HepG2 (cell line): ENCODE results near the gene KLK11. TPM values are rescaled to one million over a fixed set of nuclear protein-coding genes. Genes with fewer than 3 reads are reported as not detected.
A peak's percentile ranks its signal among the peaks of the same experiment; 100 is the strongest.

Source experiments
- ATAC-seq: fragments of 200-7000 bp; cut with Tn5 transposase; 3 replicates; pipeline ENCODE4 v1.9.1; 2020; ENCODE audit warnings: mild to moderate bottlenecking, moderate library complexity
- BruUV-seq: library from RNA; stranded (reverse); fragments of 400-500 nt; replicated peaks from 2 replicates; lab custom pipeline; 2021; lab: Mats Ljungman, UMichigan
- CTCF ChIA-PET: fragments of 300-600 bp; formaldehyde crosslinking; extraction: SDS; loops from one replicate; lab custom pipeline; 2021; ENCODE audit warnings: low total read pairs, inconsistent platforms, low intra/inter-chr PET ratio; lab: Yijun Ruan, JAX
- POLR2A ChIA-PET: fragments of 350-600 bp; sonication (Branson Sonifier 250); formaldehyde crosslinking; loops from one replicate; lab custom pipeline; 2020; ENCODE audit warnings: antibody characterized with exemption, inconsistent platforms; lab: Yijun Ruan, JAX
- DNase-seq: peaks from one replicate; pipeline ENCODE4 v3.0.0-alpha.2; 2015; ENCODE audit warnings: low spot score
- FAIRE-seq: peaks from 3 replicates; lab custom pipeline; 2011; peaks lifted over from hg19 to GRCh38; lab: Jason Lieb, UNC
- H2AFZ ChIP-seq: one replicate; pipeline ENCODE4 v1.6.1; 2011; ENCODE audit warnings: low read length, inconsistent platforms
- H3K27ac ChIP-seq: fragments of 300-600 bp; 3 replicates; pipeline ENCODE4 v1.8.0; 2011; ENCODE audit warnings: mixed run types, mild to moderate bottlenecking, mixed read lengths, low read length, inconsistent platforms; ENCODE audit not compliant: insufficient read depth; ENCODE audit errors: extremely low read length
- H3K27me3 ChIP-seq, 2 experiments: fragments of 200-600 bp in 1 of 2; 2 replicates in 1 of 2; 3 replicates in 1 of 2; pipeline versions ENCODE4 v1.6.0 to v1.8.0; 2011; ENCODE audit warnings: low read length in 2 of 2, mild to moderate bottlenecking in 2 of 2, moderate library complexity in 2 of 2, inconsistent platforms in 1 of 2; ENCODE audit not compliant: insufficient read depth in 2 of 2, control insufficient read depth in 1 of 2
- H3K36me3 ChIP-seq, 2 experiments: fragments of 200-600 bp in 1 of 2; replicated peaks in 1 of 2; 2 replicates in 1 of 2; 3 replicates in 1 of 2; pipeline versions ENCODE4 v1.5.1 to v1.8.0; 2011; ENCODE audit warnings: low read length in 2 of 2, inconsistent platforms in 1 of 2; ENCODE audit not compliant: insufficient read depth in 2 of 2, control insufficient read depth in 1 of 2
- H3K4me1 ChIP-seq: 2 replicates; pipeline ENCODE4 v1.5.1; 2012; ENCODE audit warnings: low read length, inconsistent platforms; ENCODE audit not compliant: insufficient read depth
- H3K4me2 ChIP-seq: 2 replicates; pipeline ENCODE4 v1.6.0; 2011; ENCODE audit warnings: low read depth, low read length, inconsistent platforms
- H3K4me3 ChIP-seq, 3 experiments: fragments of 200-600 bp in 1 of 3; sonication (generic), shearing (Covaris generic) in 1 of 3; replicated peaks in 1 of 3; 2 replicates each; pipeline ENCODE4 v1.5.1; 2011 to 2016; ENCODE audit warnings: low read length in 3 of 3, inconsistent platforms in 2 of 3, low read depth in 2 of 3, mild to moderate bottlenecking in 2 of 3, control low read depth in 1 of 3, mixed read lengths in 1 of 3; ENCODE audit not compliant: insufficient read depth in 1 of 3
- H3K79me2 ChIP-seq: one replicate; pipeline ENCODE4 v1.6.1; 2011; ENCODE audit warnings: low read length, inconsistent platforms; ENCODE audit not compliant: insufficient read depth
- H3K9ac ChIP-seq: 2 replicates; pipeline ENCODE4 v1.6.0; 2011; ENCODE audit warnings: mild to moderate bottlenecking, low read depth, low read length, inconsistent platforms; ENCODE audit not compliant: insufficient read depth
- H3K9me3 ChIP-seq: 2 replicates; pipeline ENCODE4 v1.5.1; 2012; ENCODE audit warnings: mild to moderate bottlenecking, low read length
- H4K20me1 ChIP-seq: 2 replicates; pipeline ENCODE4 v1.6.0; 2011; ENCODE audit warnings: inconsistent platforms, mild to moderate bottlenecking, low read length, moderate library complexity; ENCODE audit not compliant: insufficient read depth
- ATAD3A ChIP-seq: sonication (generic); formaldehyde crosslinking; IDR thresholded peaks from 2 replicates; pipeline ENCODE4 v1.4.0; 2020; ENCODE audit warnings: missing genetic modification reagents
- EHMT2 ChIP-seq: fragments of 200-600 bp; sonication (generic); IDR thresholded peaks from 2 replicates; pipeline ENCODE4 v1.7.0; 2017; ENCODE audit warnings: antibody characterized with exemption, low read depth, low read length, borderline replicate concordance
- FOXM1 ChIP-seq: sonication (generic); formaldehyde crosslinking; IDR thresholded peaks from 2 replicates; pipeline ENCODE4 v1.5.0; 2020; ENCODE audit warnings: missing genetic modification reagents
- MIXL1 ChIP-seq: IDR thresholded peaks from 2 replicates; pipeline ENCODE4 v1.6.1; 2016
- POLR2AphosphoS5 ChIP-seq: IDR thresholded peaks from 2 replicates; pipeline ENCODE4 v1.6.1; 2012; ENCODE audit warnings: low read depth, low read length
- ZBTB21 ChIP-seq: sonication (generic); formaldehyde crosslinking; IDR thresholded peaks from 2 replicates; pipeline ENCODE4 v1.4.0; 2020; ENCODE audit warnings: missing genetic modification reagents
- ZNF317 ChIP-seq: sonication (generic); formaldehyde crosslinking; IDR thresholded peaks from 2 replicates; pipeline ENCODE4 v1.5.0; 2020; ENCODE audit warnings: mild to moderate bottlenecking, missing genetic modification reagents
- WGBS: methylation state at CpG from one replicate; pipeline ENCODE4 v1.1.6; 2017; ENCODE audit warnings: low lambda C conversion rate; 5-methylcytosine and 5-hydroxymethylcytosine counted together
- in situ Hi-C: cut with HindIII; loops from 2 replicates; pipeline ENCODE4 v1.10.0; 2017; ENCODE audit warnings: low pct_unique_long_range_greater_than_20kb; ENCODE audit not compliant: extremely low pct_ligation_motif_present
- intact Hi-C: fragments of 100-400 bp; cut with micrococcal nuclease; formaldehyde crosslinking; loops from one replicate; pipeline ENCODE4 v1.10.0; 2022; ENCODE audit not compliant: unreplicated experiment
- polyA plus RNA-seq, 8 experiments: library from polyadenylated mRNA; depleted of rRNA in 3 of 8; stranded (reverse) in 7 of 8; unstranded in 1 of 8; fragments of >200 nt; fragmentation: Illumina TruSeq in 4 of 8; extraction: Trizol in 4 of 8; gene quantifications; 2 replicates each; pipeline versions ENCODE4 v1.2.1 to v1.2.3, GENCODE V29; 2011 to 2016; ENCODE audit warnings: low read depth in 4 of 8, missing spikeins in 1 of 8, mixed read lengths in 1 of 8; ENCODE audit not compliant: insufficient read depth in 1 of 8
- total RNA-seq, 5 experiments: library from RNA; depleted of rRNA; stranded (reverse); fragments of >200 nt; fragmentation: Illumina TruSeq; extraction: Trizol; gene quantifications; 2 replicates each; pipeline ENCODE4 v1.2.3, GENCODE V29; 2016; ENCODE audit warnings: low read depth in 1 of 5
- TF ChIP-seq, protein P1 (sequence below): conservative IDR thresholded peaks from 2 replicates; pipeline ENCODE4 v1.6.1; 2018; ENCODE audit warnings: missing genetic modification reagents
- TF ChIP-seq, protein P2 (sequence below): IDR thresholded peaks from 2 replicates; pipeline ENCODE4 v1.6.1; 2012; ENCODE audit warnings: inconsistent platforms
- TF ChIP-seq, protein P3 (sequence below): sonication (generic); formaldehyde crosslinking; IDR thresholded peaks from 2 replicates; pipeline ENCODE4 v1.5.0; 2020; ENCODE audit warnings: mild to moderate bottlenecking, missing genetic modification reagents

Gene KLK11
- total and polyA plus RNA-seq, 2 of the 13 experiments (the other 11 are each of a cell fraction or from before 2014, with no cell fraction given): not detected

DNA sequence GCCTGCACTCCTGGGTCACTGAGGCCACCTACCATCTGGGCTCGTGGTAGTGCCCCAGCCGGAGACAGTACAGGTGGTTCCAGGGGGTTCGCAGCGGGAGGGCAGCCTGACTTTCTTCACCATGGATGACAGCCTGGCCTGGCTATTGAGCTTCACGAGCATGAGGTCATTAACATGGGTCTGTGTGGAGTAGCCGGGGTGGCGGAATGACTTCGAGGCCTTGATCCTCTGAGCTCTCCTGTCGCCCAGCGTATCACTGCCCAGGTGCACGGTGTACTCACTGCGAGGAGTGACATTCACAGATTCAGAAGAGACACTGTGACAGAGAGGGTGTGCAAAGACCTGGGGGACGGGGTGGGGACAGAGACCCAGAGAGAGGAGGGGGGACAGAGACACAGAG, 46.2 kb downstream of the KLK11 start:
- BruUV-seq: no TSS peak
- Histone ChIP-seq H3K4me1 (no peaks in the 10 kb centered on the region), H3K27me3 (no peaks in the 10 kb centered on the region; a peak in 1 of 5 replicates), H3K36me3 (no peaks in the 10 kb centered on the region), H3K9ac (no peak overlapping the region), H3K4me3 (no peak overlapping the region), H2AFZ (no peak overlapping the region), H3K79me2 (no peaks in the 10 kb centered on the region), H3K9me3 (no peaks in the 10 kb centered on the region), H3K4me2 (no peak overlapping the region), H3K27ac (no peak overlapping the region), H4K20me1 (no peaks in the 10 kb centered on the region)
- ChIA-PET CTCF (no interaction called here), POLR2A (no interaction called here)
- in situ Hi-C loops (no loop called here), intact Hi-C loops (no loop called here)
- no peak for FAIRE-seq
- DNase-seq: no peak
- peak; percentile 53 for ATAC-seq
- WGBS: 13% methylated on average over 6 of the region's 13 CpGs
- no peak for TF ChIP-seq MIXL1 (CRISPR knock-in tag)
- no peak for TF ChIP-seq FOXM1 (CRISPR knock-in tag)
- TF ChIP-seq ATAD3A (CRISPR knock-in tag): no peak
- TF ChIP-seq, protein P1, sequence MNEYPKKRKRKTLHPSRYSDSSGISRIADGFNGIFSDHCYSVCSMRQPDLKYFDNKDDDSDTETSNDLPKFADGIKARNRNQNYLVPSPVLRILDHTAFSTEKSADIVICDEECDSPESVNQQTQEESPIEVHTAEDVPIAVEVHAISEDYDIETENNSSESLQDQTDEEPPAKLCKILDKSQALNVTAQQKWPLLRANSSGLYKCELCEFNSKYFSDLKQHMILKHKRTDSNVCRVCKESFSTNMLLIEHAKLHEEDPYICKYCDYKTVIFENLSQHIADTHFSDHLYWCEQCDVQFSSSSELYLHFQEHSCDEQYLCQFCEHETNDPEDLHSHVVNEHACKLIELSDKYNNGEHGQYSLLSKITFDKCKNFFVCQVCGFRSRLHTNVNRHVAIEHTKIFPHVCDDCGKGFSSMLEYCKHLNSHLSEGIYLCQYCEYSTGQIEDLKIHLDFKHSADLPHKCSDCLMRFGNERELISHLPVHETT: no peak
- no peak for TF ChIP-seq POLR2AphosphoS5
- TF ChIP-seq ZBTB21 (CRISPR knock-in tag): no peak
- TF ChIP-seq, protein P2, sequence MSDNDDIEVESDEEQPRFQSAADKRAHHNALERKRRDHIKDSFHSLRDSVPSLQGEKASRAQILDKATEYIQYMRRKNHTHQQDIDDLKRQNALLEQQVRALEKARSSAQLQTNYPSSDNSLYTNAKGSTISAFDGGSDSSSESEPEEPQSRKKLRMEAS: no peak
- no peak for TF ChIP-seq EHMT2
- TF ChIP-seq, protein P3, sequence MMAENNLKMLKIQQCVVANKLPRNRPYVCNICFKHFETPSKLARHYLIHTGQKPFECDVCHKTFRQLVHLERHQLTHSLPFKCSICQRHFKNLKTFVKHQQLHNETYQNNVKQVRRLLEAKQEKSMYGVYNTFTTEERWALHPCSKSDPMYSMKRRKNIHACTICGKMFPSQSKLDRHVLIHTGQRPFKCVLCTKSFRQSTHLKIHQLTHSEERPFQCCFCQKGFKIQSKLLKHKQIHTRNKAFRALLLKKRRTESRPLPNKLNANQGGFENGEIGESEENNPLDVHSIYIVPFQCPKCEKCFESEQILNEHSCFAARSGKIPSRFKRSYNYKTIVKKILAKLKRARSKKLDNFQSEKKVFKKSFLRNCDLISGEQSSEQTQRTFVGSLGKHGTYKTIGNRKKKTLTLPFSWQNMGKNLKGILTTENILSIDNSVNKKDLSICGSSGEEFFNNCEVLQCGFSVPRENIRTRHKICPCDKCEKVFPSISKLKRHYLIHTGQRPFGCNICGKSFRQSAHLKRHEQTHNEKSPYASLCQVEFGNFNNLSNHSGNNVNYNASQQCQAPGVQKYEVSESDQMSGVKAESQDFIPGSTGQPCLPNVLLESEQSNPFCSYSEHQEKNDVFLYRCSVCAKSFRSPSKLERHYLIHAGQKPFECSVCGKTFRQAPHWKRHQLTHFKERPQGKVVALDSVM (CRISPR knock-in tag): no peak
- no peak for TF ChIP-seq ZNF317
